Measurements from ENCODE around the gene TIRAP.

GRCh38 chr11:126310992-126311310 is 28.1 kb downstream of the TIRAP start:
- TF ChIP-seq, protein P1, sequence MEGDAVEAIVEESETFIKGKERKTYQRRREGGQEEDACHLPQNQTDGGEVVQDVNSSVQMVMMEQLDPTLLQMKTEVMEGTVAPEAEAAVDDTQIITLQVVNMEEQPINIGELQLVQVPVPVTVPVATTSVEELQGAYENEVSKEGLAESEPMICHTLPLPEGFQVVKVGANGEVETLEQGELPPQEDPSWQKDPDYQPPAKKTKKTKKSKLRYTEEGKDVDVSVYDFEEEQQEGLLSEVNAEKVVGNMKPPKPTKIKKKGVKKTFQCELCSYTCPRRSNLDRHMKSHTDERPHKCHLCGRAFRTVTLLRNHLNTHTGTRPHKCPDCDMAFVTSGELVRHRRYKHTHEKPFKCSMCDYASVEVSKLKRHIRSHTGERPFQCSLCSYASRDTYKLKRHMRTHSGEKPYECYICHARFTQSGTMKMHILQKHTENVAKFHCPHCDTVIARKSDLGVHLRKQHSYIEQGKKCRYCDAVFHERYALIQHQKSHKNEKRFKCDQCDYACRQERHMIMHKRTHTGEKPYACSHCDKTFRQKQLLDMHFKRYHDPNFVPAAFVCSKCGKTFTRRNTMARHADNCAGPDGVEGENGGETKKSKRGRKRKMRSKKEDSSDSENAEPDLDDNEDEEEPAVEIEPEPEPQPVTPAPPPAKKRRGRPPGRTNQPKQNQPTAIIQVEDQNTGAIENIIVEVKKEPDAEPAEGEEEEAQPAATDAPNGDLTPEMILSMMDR (IDR thresholded peaks at IDR 0.05) = no peak
- TF ChIP-seq POLR2A (IDR thresholded peaks at IDR 0.05) = no peak

All from right lobe of liver (tissue), 4 donors.